ENCODE results near the gene GRIA1.

The GRIA1 gene

DNA sequence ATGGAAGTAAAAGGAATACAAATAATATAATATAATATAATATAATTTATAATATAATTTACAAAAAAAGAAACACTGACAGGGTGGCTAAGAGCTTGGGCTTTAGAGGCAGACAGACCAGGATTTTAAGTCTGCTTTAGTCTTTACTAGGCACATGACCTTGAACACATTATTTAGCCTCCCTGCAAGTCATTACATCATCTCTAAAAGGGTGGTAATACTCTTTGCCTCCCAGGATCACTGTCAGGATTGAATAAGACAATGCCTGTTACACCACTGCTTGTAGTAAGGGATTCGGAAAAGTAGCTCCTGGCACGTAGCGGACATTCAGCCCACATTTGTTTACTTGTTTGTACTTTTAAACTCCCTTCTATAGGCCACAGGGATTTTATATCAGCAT, 199.8 kb downstream of the GRIA1 start:
- H3K4me3 ChIP-seq (replicated peaks in 1 of 2; ENCODE audit: low read depth in 2 of 2, low read length in 2 of 2): no peak overlapping the region
- no peak for DNase-seq (ENCODE audit: low read depth in 2 of 2)
- TF ChIP-seq, protein P1, sequence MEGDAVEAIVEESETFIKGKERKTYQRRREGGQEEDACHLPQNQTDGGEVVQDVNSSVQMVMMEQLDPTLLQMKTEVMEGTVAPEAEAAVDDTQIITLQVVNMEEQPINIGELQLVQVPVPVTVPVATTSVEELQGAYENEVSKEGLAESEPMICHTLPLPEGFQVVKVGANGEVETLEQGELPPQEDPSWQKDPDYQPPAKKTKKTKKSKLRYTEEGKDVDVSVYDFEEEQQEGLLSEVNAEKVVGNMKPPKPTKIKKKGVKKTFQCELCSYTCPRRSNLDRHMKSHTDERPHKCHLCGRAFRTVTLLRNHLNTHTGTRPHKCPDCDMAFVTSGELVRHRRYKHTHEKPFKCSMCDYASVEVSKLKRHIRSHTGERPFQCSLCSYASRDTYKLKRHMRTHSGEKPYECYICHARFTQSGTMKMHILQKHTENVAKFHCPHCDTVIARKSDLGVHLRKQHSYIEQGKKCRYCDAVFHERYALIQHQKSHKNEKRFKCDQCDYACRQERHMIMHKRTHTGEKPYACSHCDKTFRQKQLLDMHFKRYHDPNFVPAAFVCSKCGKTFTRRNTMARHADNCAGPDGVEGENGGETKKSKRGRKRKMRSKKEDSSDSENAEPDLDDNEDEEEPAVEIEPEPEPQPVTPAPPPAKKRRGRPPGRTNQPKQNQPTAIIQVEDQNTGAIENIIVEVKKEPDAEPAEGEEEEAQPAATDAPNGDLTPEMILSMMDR (IDR thresholded peaks at IDR 0.05; ENCODE audit: low read depth, low read length): no peak

DNA sequence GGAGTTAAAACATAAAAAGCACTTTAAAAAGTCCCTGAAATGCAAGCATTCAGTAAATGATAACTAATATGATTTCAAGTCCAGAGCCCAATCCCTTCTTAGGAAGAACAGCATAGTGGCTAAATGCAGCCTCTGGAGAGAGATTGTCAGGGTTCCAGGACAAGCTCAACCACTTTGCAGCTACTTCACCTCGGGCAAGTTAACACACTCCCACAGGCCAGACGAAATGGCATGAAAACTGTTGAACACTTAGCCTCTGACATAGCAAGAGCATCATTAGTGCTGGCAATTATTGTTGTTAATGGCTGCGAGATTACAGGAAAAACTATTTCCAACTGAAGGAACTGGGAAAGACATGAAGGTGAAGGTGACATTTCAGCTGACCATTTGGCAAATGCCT, 205.8 kb downstream of the GRIA1 start:
- DNase-seq (ENCODE audit: low read depth in 2 of 2): no peak
- TF ChIP-seq, protein P1 (IDR thresholded peaks at IDR 0.05; ENCODE audit: low read depth, low read length): no peak
- no peak overlapping the region for H3K4me3 ChIP-seq (replicated peaks in 1 of 2; ENCODE audit: low read depth in 2 of 2, low read length in 2 of 2)

GRCh38 chr5:153699035-153699434, 208.6 kb downstream of the GRIA1 start:
- DNase-seq (ENCODE audit: low read depth in 2 of 2): no peak
- no peak overlapping the region for H3K4me3 ChIP-seq (replicated peaks in 1 of 2; ENCODE audit: low read depth in 2 of 2, low read length in 2 of 2)
- TF ChIP-seq, protein P1 (IDR thresholded peaks at IDR 0.05; ENCODE audit: low read depth, low read length): no peak

DNA sequence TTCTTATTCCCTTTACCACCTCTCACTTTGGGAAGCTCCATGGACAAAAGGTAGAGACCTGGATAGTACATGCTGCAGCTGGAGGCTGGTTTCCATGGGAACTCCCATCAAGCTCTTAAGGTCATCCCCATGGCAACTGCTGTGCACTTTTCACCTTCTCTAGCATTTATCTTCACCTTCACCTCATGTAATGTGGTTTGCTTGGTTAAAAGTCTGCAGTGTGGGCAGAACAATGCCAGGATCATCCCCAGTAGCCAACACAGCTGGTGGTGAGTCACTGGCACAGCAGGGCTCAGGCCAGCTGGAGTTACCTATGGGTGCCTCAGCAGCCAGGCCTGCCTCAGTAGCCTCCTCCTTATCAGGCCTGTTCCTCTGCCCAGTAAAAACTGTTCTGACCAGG, 210.5 kb downstream of the GRIA1 start:
- TF ChIP-seq, protein P1 (IDR thresholded peaks at IDR 0.05; ENCODE audit: low read depth, low read length): no peak
- H3K4me3 ChIP-seq (replicated peaks in 1 of 2; ENCODE audit: low read depth in 2 of 2, low read length in 2 of 2): no peak overlapping the region
- DNase-seq (ENCODE audit: low read depth in 2 of 2): no peak

GRCh38 chr5:153702265-153702664, 211.8 kb downstream of the GRIA1 start:
- TF ChIP-seq, protein P1 (IDR thresholded peaks at IDR 0.05; ENCODE audit: low read depth, low read length): no peak

GRCh38 chr5:153704110-153704509, 213.6 kb downstream of the GRIA1 start:
- H3K4me3 ChIP-seq (replicated peaks in 1 of 2; ENCODE audit: low read depth in 2 of 2, low read length in 2 of 2): no peak overlapping the region
- TF ChIP-seq, protein P1 (IDR thresholded peaks at IDR 0.05; ENCODE audit: low read depth, low read length): no peak
- DNase-seq (ENCODE audit: low read depth in 2 of 2): no peak

More at GRCh38 chr5:153702265-153702664, 211.8 kb downstream of the GRIA1 start:
- no peak overlapping the region for H3K4me3 ChIP-seq (replicated peaks in 1 of 2; ENCODE audit: low read depth in 2 of 2, low read length in 2 of 2)
- no peak for DNase-seq (ENCODE audit: low read depth in 2 of 2)

GRCh38 chr5:153707626-153708025, 217.2 kb downstream of the GRIA1 start:
- DNase-seq (ENCODE audit: low read depth in 2 of 2): no peak

More at GRCh38 chr5:153707626-153708025, 217.2 kb downstream of the GRIA1 start:
- no peak overlapping the region for H3K4me3 ChIP-seq (replicated peaks in 1 of 2; ENCODE audit: low read depth in 2 of 2, low read length in 2 of 2)
- TF ChIP-seq, protein P1 (IDR thresholded peaks at IDR 0.05; ENCODE audit: low read depth, low read length): no peak
